GM10266 (cell line): Measurements from ENCODE around the gene ID3.

Experiments used
- DNase-seq: peaks from one replicate; pipeline ENCODE4 v3.0.0; 2012; ENCODE audit errors: extremely low spot score
- TF ChIP-seq, protein P1 (sequence below): IDR thresholded peaks from 2 replicates; pipeline ENCODE4 v1.5.1; 2012; ENCODE audit warnings: mild to moderate bottlenecking, low read depth; ENCODE audit not compliant: control insufficient read depth, insufficient read depth; ENCODE audit errors: missing control alignments

ID3 gene

DNA sequence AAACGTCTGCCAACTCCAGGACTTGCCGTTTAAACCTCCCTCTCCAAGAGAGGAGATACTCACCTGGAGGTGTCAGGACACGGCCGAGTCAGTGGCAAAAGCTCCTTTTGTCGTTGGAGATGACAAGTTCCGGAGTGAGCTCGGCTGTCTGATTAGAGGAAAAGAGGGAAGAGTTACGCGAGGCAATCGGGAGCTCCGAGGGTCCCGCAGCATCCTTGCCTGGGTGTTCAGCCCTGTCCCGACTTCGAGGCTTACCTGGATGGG lies 497 bp downstream of the ID3 start:
- TF ChIP-seq, protein P1, sequence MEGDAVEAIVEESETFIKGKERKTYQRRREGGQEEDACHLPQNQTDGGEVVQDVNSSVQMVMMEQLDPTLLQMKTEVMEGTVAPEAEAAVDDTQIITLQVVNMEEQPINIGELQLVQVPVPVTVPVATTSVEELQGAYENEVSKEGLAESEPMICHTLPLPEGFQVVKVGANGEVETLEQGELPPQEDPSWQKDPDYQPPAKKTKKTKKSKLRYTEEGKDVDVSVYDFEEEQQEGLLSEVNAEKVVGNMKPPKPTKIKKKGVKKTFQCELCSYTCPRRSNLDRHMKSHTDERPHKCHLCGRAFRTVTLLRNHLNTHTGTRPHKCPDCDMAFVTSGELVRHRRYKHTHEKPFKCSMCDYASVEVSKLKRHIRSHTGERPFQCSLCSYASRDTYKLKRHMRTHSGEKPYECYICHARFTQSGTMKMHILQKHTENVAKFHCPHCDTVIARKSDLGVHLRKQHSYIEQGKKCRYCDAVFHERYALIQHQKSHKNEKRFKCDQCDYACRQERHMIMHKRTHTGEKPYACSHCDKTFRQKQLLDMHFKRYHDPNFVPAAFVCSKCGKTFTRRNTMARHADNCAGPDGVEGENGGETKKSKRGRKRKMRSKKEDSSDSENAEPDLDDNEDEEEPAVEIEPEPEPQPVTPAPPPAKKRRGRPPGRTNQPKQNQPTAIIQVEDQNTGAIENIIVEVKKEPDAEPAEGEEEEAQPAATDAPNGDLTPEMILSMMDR: no peak
- DNase-seq: no peak

DNA sequence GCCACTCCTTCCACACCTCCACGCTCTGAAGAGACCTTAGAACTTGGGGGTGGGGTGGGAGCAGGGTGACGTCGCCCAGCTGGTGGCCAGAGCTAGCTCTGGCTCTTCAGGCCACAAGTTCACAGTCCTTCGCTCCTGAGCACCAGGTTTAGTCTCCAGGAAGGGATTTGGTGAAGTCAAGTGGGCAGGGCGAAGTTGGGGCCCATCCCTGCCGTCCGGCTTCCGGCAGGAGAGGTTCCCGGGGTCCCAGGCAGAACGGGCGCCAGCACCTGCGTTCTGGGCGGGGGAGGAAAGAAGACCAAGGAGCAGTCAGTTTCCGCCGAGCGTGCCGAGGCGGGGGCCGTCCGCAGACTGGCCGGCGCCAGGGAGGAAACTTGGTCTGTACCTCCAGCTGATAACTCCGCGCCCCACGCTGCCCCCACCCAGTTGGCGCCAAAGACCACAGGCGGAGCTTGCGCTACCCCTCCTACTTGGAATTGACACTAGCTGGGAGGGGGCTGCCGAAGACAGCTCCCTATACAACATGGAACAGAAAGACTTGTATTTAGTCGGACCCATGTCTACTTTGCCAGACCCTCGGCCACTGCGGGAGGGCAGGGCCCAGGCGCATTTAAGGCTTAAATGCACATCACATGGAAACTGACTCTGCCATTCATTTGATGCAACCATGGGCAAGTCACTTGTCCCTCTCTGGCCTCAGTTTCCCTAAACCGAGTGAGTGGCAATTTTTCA lies 995 bp downstream of the ID3 start:
- peak; percentile 63 for DNase-seq
- TF ChIP-seq, protein P1: no peak

DNA sequence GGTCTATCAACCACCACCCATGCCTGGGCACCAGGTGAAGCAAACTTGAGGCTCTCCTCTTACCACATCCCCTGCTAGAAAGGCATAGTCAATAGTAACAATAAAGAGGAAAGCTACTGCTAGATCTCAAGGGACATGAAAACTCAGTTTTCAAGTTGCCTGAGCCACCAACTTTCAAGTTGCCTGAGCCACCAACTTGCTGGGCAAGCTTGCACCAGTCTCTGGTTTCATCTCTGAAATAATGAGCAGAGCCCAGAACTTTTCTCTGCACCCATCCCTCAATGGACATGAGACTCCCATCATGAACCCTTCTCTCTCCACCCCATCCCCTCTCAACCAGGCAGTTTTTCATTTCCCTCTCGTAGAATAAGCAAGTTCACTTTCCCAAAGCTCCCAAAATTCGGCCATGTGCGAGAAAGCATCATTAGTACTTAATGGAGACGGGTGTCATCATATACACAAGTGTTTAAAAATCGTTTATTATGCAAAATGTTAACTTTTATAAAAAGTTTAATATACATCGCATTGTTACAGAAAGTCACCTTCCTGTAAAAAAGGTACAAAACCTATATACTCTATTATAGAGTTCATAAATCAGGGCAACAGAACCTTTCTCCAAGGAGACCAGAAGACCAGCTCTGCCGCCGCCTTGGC lies 1.7 kb downstream of the ID3 start:
- TF ChIP-seq, protein P1: no peak
- no peak for DNase-seq

DNA sequence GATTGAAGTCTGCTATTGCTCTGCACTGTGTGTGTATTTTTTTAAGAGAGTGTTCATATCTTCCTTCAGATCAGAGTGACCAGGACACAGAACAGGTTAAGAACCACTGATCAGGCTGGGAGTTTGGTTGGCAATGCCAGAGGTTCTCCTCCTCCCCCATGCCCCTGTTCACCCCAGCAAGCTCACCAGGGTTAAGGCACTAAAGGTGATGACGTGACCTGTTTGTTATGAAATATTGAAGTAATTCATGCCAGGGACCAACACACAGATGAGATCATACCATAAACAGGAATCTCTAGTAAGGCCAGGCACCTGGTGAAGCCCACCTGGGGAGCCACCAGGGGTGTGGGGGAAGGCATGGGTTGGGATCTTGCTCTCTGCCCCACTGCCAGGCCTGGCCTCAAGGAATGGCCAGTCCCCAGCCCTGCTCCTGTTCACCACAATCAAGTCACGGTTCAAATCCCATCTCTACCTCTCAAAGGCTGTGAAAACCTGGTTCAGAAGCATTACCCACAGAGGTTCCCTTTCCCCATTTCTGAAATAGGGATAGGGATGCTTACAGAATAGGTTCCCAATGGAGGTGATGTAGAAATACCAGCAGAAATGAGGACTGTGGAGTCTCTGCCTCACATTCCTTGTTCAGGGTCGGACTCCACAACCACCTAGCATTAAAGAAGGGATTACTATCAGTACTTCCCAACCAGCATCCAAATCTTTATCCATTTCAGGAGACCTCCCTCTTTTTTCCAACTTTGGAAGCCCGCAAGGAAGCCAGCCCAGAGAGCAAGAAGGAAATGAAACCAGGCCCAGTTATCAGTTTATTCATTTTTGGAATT lies 2.4 kb downstream of the ID3 start:
- TF ChIP-seq, protein P1: no peak
- DNase-seq: no peak

DNA sequence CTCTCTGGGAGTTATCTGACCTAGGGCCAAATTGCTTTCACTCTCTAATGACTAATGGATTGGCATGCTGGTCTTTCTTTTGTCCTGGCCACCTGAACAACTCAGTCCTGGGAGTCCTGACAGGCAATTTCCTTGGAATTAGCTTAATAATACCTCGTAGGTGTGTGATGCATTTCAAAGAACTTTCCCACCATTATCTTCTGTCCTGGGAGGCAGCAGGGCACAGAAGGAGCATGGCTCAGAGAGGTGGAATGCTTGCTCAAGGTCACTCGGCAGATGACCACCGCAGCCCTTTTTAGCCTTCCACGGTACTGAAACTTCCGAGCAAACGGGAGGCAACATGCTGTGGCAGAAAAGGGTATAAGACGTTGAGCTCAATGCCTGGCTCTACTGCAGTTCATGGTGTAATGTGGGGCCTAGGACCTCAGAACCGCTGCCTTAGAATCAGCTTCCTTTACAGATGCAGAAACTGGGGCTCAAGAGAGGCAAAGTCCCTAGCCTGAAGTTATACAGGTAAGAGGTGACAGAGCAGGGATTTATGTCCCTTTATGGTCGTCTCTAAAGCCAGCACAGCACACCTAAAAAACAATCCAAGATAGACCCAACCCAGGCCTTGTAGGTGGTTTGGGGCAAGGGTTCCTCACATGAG lies 3.2 kb downstream of the ID3 start:
- TF ChIP-seq, protein P1: no peak
- DNase-seq: no peak

DNA sequence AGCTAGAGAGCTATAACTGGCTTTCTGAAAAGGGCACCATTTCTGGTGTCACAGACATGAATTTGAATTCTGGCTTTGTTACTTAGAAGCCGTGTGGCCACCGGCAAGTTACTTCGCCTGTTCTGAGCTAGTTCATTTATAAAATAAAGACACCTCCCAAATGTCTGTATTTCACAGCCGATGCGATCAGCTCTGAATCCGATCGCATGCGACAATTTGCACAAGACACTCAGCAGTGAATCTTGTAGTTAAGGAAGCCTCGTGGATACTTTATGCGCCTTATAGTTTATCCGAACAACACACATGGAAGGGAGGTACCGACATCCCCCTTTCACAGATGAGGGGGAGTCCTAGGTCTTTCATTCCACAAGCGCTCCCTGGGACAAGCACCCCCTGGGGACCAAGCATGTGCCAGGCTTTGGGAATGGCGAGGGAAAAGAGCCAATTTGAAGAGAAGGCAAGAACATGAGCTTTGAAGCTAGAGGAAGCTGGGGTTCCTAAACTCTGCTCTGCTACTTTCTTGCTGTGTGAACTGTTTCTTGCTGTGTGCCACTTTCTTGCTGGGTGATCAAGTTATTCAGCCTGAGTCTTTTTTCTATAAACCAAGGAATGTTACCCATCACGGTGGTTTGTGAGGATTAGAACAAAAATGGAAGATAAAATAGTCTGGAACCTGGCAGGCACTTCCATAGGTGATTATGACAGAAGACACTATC lies 3.9 kb downstream of the ID3 start:
- no peak for DNase-seq
- TF ChIP-seq, protein P1: no peak
